Measurements from ENCODE around the gene IFT122.

Gene IFT122

GRCh38 chr3:129554356-129555152, 114.5 kb downstream of the IFT122 start:
- no peaks in the 10 kb centered on the region for H3K79me2 ChIP-seq (ENCODE audit: control insufficient read depth, insufficient read depth, low read length)
- peaks cover 8% of the 10 kb centered on the region for H3K4me1 ChIP-seq (ENCODE audit: control insufficient read depth, low read depth, low read length)
- no peak overlapping the region for H3K27ac ChIP-seq (ENCODE audit: low read depth, low read length)

GRCh38 chr3:129555153-129555550, 115.1 kb downstream of the IFT122 start:
- Histone ChIP-seq H2BK120ac (ENCODE audit: low read depth, low read length) (no peak overlapping the region), H3K4ac (ENCODE audit: low read depth, low read length) (no peak overlapping the region), H3K4me2 (ENCODE audit: low read length) (no peak overlapping the region), H2BK15ac (replicated peaks; ENCODE audit: low read depth) (no peak overlapping the region), H4K8ac (ENCODE audit: low read depth, low read length) (no peak overlapping the region), H3K4me3 (ENCODE audit: low read length) (no peak overlapping the region), H2AK5ac (ENCODE audit: low read length) (no peak overlapping the region), H3K56ac (ENCODE audit: low read length) (no peak overlapping the region), H3K9ac (ENCODE audit: low read length) (no peak overlapping the region), H3K27ac (ENCODE audit: low read depth, low read length) (no peak overlapping the region), H3K18ac (ENCODE audit: low read length) (no peak overlapping the region), H3K23ac (ENCODE audit: low read length) (no peak overlapping the region), H3K79me1 (ENCODE audit: low read length) (no peaks in the 10 kb centered on the region), H4K5ac (ENCODE audit: low read length) (no peak overlapping the region), H3K36me3 (ENCODE audit: control insufficient read depth, insufficient read depth, low read length) (peaks cover 4% of the 10 kb centered on the region), H3K79me2 (ENCODE audit: control insufficient read depth, insufficient read depth, low read length) (no peaks in the 10 kb centered on the region), H3K4me1 (ENCODE audit: control insufficient read depth, low read depth, low read length) (peaks cover 8% of the 10 kb centered on the region), H2BK5ac (ENCODE audit: low read length) (no peak overlapping the region), H3K27me3 (ENCODE audit: insufficient read depth, low read length, poor library complexity) (no peaks in the 10 kb centered on the region)
- DNase-seq, result no peak
- WGBS (ENCODE audit: extremely low coverage, insufficient coverage, low lambda C conversion rate), result no CpG with 5 or more reads among the region's 15 CpGs

More at GRCh38 chr3:129554356-129555152, 114.5 kb downstream of the IFT122 start:
- Histone ChIP-seq H2AK5ac (ENCODE audit: low read length) (no peak overlapping the region), H3K4me2 (ENCODE audit: low read length) (no peak overlapping the region), H3K4ac (ENCODE audit: low read depth, low read length) (no peak overlapping the region), H4K8ac (ENCODE audit: low read depth, low read length) (no peak overlapping the region), H3K18ac (ENCODE audit: low read length) (no peak overlapping the region), H3K56ac (ENCODE audit: low read length) (no peak overlapping the region), H3K79me1 (ENCODE audit: low read length) (no peaks in the 10 kb centered on the region), H4K5ac (ENCODE audit: low read length) (no peak overlapping the region), H3K9ac (ENCODE audit: low read length) (no peak overlapping the region), H2BK120ac (ENCODE audit: low read depth, low read length) (no peak overlapping the region), H2BK15ac (replicated peaks; ENCODE audit: low read depth) (no peak overlapping the region), H3K27me3 (ENCODE audit: insufficient read depth, low read length, poor library complexity) (no peaks in the 10 kb centered on the region), H3K4me3 (ENCODE audit: low read length) (no peak overlapping the region), H2BK5ac (ENCODE audit: low read length) (no peak overlapping the region), H3K23ac (ENCODE audit: low read length) (no peak overlapping the region), H3K36me3 (ENCODE audit: control insufficient read depth, insufficient read depth, low read length) (peaks cover 4% of the 10 kb centered on the region)
- no peak for DNase-seq
- no CpG with 5 or more reads among the region's 13 CpGs for WGBS (ENCODE audit: extremely low coverage, insufficient coverage, low lambda C conversion rate)

GRCh38 chr3:129555616-129556357, 115.8 kb downstream of the IFT122 start:
- H3K18ac ChIP-seq (ENCODE audit: low read length), result no peak overlapping the region
- no peak overlapping the region for H2BK15ac ChIP-seq (replicated peaks; ENCODE audit: low read depth)
- no peak overlapping the region for H2AK5ac ChIP-seq (ENCODE audit: low read length)
- H3K56ac ChIP-seq (ENCODE audit: low read length), result no peak overlapping the region
- no peaks in the 10 kb centered on the region for H3K27me3 ChIP-seq (ENCODE audit: insufficient read depth, low read length, poor library complexity)
- H2BK5ac ChIP-seq (ENCODE audit: low read length), result no peak overlapping the region
- H3K79me1 ChIP-seq (ENCODE audit: low read length), result no peaks in the 10 kb centered on the region
- no peak overlapping the region for H3K4me3 ChIP-seq (ENCODE audit: low read length)
- no peak overlapping the region for H3K27ac ChIP-seq (ENCODE audit: low read depth, low read length)
- no peak for DNase-seq
- no peak overlapping the region for H4K5ac ChIP-seq (ENCODE audit: low read length)
- no peak overlapping the region for H2BK120ac ChIP-seq (ENCODE audit: low read depth, low read length)
- H3K79me2 ChIP-seq (ENCODE audit: control insufficient read depth, insufficient read depth, low read length), result no peaks in the 10 kb centered on the region
- WGBS (ENCODE audit: extremely low coverage, insufficient coverage, low lambda C conversion rate), result no CpG with 5 or more reads among the region's 18 CpGs
- H4K8ac ChIP-seq (ENCODE audit: low read depth, low read length), result no peak overlapping the region
- no peak overlapping the region for H3K4ac ChIP-seq (ENCODE audit: low read depth, low read length)
- H3K23ac ChIP-seq (ENCODE audit: low read length), result no peak overlapping the region
- peaks cover 4% of the 10 kb centered on the region for H3K36me3 ChIP-seq (ENCODE audit: control insufficient read depth, insufficient read depth, low read length)
- no peak overlapping the region for H3K4me2 ChIP-seq (ENCODE audit: low read length)
- H3K9ac ChIP-seq (ENCODE audit: low read length), result no peak overlapping the region
- H3K4me1 ChIP-seq (ENCODE audit: control insufficient read depth, low read depth, low read length), result peaks cover 8% of the 10 kb centered on the region

GRCh38 chr3:129556358-129556695, 116.3 kb downstream of the IFT122 start:
- Histone ChIP-seq H2AK5ac (ENCODE audit: low read length) (no peak overlapping the region), H3K79me1 (ENCODE audit: low read length) (no peaks in the 10 kb centered on the region), H3K9ac (ENCODE audit: low read length) (no peak overlapping the region), H3K4me2 (ENCODE audit: low read length) (no peak overlapping the region), H3K18ac (ENCODE audit: low read length) (no peak overlapping the region), H3K36me3 (ENCODE audit: control insufficient read depth, insufficient read depth, low read length) (peaks cover 4% of the 10 kb centered on the region), H4K8ac (ENCODE audit: low read depth, low read length) (no peak overlapping the region), H3K4me1 (ENCODE audit: control insufficient read depth, low read depth, low read length) (peaks cover 8% of the 10 kb centered on the region), H3K27ac (ENCODE audit: low read depth, low read length) (no peak overlapping the region), H2BK120ac (ENCODE audit: low read depth, low read length) (no peak overlapping the region), H3K27me3 (ENCODE audit: insufficient read depth, low read length, poor library complexity) (no peaks in the 10 kb centered on the region), H2BK5ac (ENCODE audit: low read length) (no peak overlapping the region), H3K4ac (ENCODE audit: low read depth, low read length) (no peak overlapping the region), H2BK15ac (replicated peaks; ENCODE audit: low read depth) (no peak overlapping the region), H3K79me2 (ENCODE audit: control insufficient read depth, insufficient read depth, low read length) (no peaks in the 10 kb centered on the region), H4K5ac (ENCODE audit: low read length) (no peak overlapping the region), H3K23ac (ENCODE audit: low read length) (no peak overlapping the region), H3K56ac (ENCODE audit: low read length) (no peak overlapping the region), H3K4me3 (ENCODE audit: low read length) (no peak overlapping the region)
- WGBS (ENCODE audit: extremely low coverage, insufficient coverage, low lambda C conversion rate), result no CpG with 5 or more reads among the region's 15 CpGs
- no peak for DNase-seq

GRCh38 chr3:129556890-129557547, 117.0 kb downstream of the IFT122 start:
- H2BK120ac ChIP-seq (ENCODE audit: low read depth, low read length), result no peak overlapping the region
- no peak overlapping the region for H3K9ac ChIP-seq (ENCODE audit: low read length)
- no peak overlapping the region for H4K5ac ChIP-seq (ENCODE audit: low read length)
- H4K8ac ChIP-seq (ENCODE audit: low read depth, low read length), result no peak overlapping the region
- H3K79me1 ChIP-seq (ENCODE audit: low read length), result no peaks in the 10 kb centered on the region
- no peak overlapping the region for H3K4me2 ChIP-seq (ENCODE audit: low read length)
- H3K56ac ChIP-seq (ENCODE audit: low read length), result no peak overlapping the region
- H3K27ac ChIP-seq (ENCODE audit: low read depth, low read length), result no peak overlapping the region
- H2BK5ac ChIP-seq (ENCODE audit: low read length), result no peak overlapping the region
- no peaks in the 10 kb centered on the region for H3K79me2 ChIP-seq (ENCODE audit: control insufficient read depth, insufficient read depth, low read length)
- H3K4ac ChIP-seq (ENCODE audit: low read depth, low read length), result no peak overlapping the region
- no peak overlapping the region for H2AK5ac ChIP-seq (ENCODE audit: low read length)
- H3K23ac ChIP-seq (ENCODE audit: low read length), result no peak overlapping the region
- no peaks in the 10 kb centered on the region for H3K27me3 ChIP-seq (ENCODE audit: insufficient read depth, low read length, poor library complexity)
- H3K36me3 ChIP-seq (ENCODE audit: control insufficient read depth, insufficient read depth, low read length), result peaks cover 4% of the 10 kb centered on the region
- no peak overlapping the region for H3K4me3 ChIP-seq (ENCODE audit: low read length)
- H3K4me1 ChIP-seq (ENCODE audit: control insufficient read depth, low read depth, low read length), result peaks cover 8% of the 10 kb centered on the region
- H2BK15ac ChIP-seq (replicated peaks; ENCODE audit: low read depth), result no peak overlapping the region
- no peak overlapping the region for H3K18ac ChIP-seq (ENCODE audit: low read length)
- no CpG with 5 or more reads among the region's 31 CpGs for WGBS (ENCODE audit: extremely low coverage, insufficient coverage, low lambda C conversion rate)
- DNase-seq, result no peak

All from mesendoderm (in vitro differentiated cells).